Activated gamma-delta T cell (primary cell): Measurements from ENCODE around the gene DHRS3.
"Not testable (repeated sequence)": the region's sequence is repeated elsewhere in the genome, so short reads cannot be mapped to it uniquely, and the experiment has no call there.

Source experiments
- DNase-seq: peaks from one replicate; lab custom pipeline; 2025; lab: John Stamatoyannopoulos, UW

The DHRS3 gene

GRCh38 chr1:12539705-12540579 lies 78.1 kb downstream of the DHRS3 start:
- DNase-seq: no peak

- no peak for DNase-seq
These were observed 78.7 kb downstream of the DHRS3 start for GRCh38 chr1:12539320-12539704.

- DNase-seq: not testable (repeated sequence)
These were observed 79.5 kb downstream of the DHRS3 start for GRCh38 chr1:12538536-12538935.

- no peak for DNase-seq
These were observed 80.0 kb downstream of the DHRS3 start for GRCh38 chr1:12537906-12538461.

GRCh38 chr1:12537294-12537693 lies 80.7 kb downstream of the DHRS3 start:
- DNase-seq: no peak

- DNase-seq: no peak
These were observed 81.9 kb downstream of the DHRS3 start for GRCh38 chr1:12536023-12536639.

- no peak for DNase-seq
These were observed 85.3 kb downstream of the DHRS3 start for GRCh38 chr1:12532405-12533315.

- DNase-seq: no peak
These were observed 86.9 kb downstream of the DHRS3 start for GRCh38 chr1:12531179-12531499.

- DNase-seq: no peak
These were observed 87.4 kb downstream of the DHRS3 start for GRCh38 chr1:12530462-12531178.

- no peak for DNase-seq
These were observed 88.3 kb downstream of the DHRS3 start for GRCh38 chr1:12529640-12530174.

GRCh38 chr1:12528021-12528852 lies 89.8 kb downstream of the DHRS3 start:
- DNase-seq: no peak

GRCh38 chr1:12527564-12527963 lies 90.4 kb downstream of the DHRS3 start:
- DNase-seq: no peak

GRCh38 chr1:12525311-12526181 lies 92.5 kb downstream of the DHRS3 start:
- no peak for DNase-seq

- DNase-seq: no peak
These were observed 93.7 kb downstream of the DHRS3 start for GRCh38 chr1:12524266-12524665.

- not testable (repeated sequence) for DNase-seq
These were observed 95.2 kb downstream of the DHRS3 start for GRCh38 chr1:12522780-12523179.

- DNase-seq: no peak
These were observed 96.9 kb downstream of the DHRS3 start for GRCh38 chr1:12521096-12521495.

GRCh38 chr1:12519693-12520364 lies 98.2 kb downstream of the DHRS3 start:
- no peak for DNase-seq

GRCh38 chr1:12518931-12519692 lies 98.9 kb downstream of the DHRS3 start:
- no peak for DNase-seq
